Keratinocyte (primary cell): ENCODE measurements around the gene OVCH2. TPM values are rescaled to one million over a fixed set of nuclear protein-coding genes. Genes with fewer than 3 reads are reported as not detected.
A peak's percentile ranks its signal among the peaks of the same experiment; 100 is the strongest.

ENCODE experiments used
- DNase-seq: peaks from one replicate; pipeline ENCODE4 v3.0.0-alpha.2; 2011; ENCODE audit warnings: low read depth, missing footprints, low spot score
- FAIRE-seq: peaks from 2 replicates; lab custom pipeline; 2011; peaks lifted over from hg19 to GRCh38; lab: Jason Lieb, UNC
- H2AFZ ChIP-seq: 2 replicates; pipeline ENCODE4 v1.6.0; 2012; ENCODE audit warnings: low read length, control low read depth, inconsistent platforms; ENCODE audit not compliant: control insufficient read depth
- H3K27ac ChIP-seq: 2 replicates; pipeline ENCODE4 v1.5.1; 2011; ENCODE audit warnings: low read length; ENCODE audit not compliant: control insufficient read depth, insufficient read depth
- H3K27me3 ChIP-seq: 3 replicates; pipeline ENCODE4 v1.6.0; 2011; ENCODE audit warnings: low read length; ENCODE audit not compliant: control insufficient read depth, insufficient read depth; ENCODE audit errors: extremely low read depth
- H3K36me3 ChIP-seq, 2 experiments: 2 replicates in 1 of 2; 3 replicates in 1 of 2; pipeline ENCODE4 v1.5.1; 2011; ENCODE audit warnings: low read length in 2 of 2, mild to moderate bottlenecking in 1 of 2; ENCODE audit not compliant: control insufficient read depth in 2 of 2, insufficient read depth in 2 of 2; ENCODE audit errors: extremely low read depth in 1 of 2
- H3K4me1 ChIP-seq: 3 replicates; pipeline ENCODE4 v1.5.1; 2011; ENCODE audit warnings: low read length; ENCODE audit not compliant: control insufficient read depth, insufficient read depth; ENCODE audit errors: extremely low read depth
- H3K4me2 ChIP-seq: 3 replicates; pipeline ENCODE4 v1.6.0; 2011; ENCODE audit warnings: low read depth, low read length; ENCODE audit not compliant: control insufficient read depth, insufficient read depth; ENCODE audit errors: extremely low read depth
- H3K4me3 ChIP-seq, 3 experiments: fragments of 200-600 bp in 1 of 3; sonication (generic) in 1 of 3; 2 replicates in 2 of 3; 3 replicates in 1 of 3; pipeline ENCODE4 v1.5.1; 2011 to 2016; ENCODE audit warnings: low read length in 3 of 3, mild to moderate bottlenecking in 3 of 3, control low read depth in 2 of 3, inconsistent platforms in 1 of 3, low read depth in 1 of 3, mixed read lengths in 1 of 3, mixed run types in 1 of 3, moderate library complexity in 1 of 3; ENCODE audit not compliant: control insufficient read depth in 2 of 3, insufficient read depth in 2 of 3; ENCODE audit errors: extremely low read depth in 1 of 3
- H3K79me2 ChIP-seq: 2 replicates; pipeline ENCODE4 v1.6.0; 2012; ENCODE audit warnings: low read length; ENCODE audit not compliant: control insufficient read depth, insufficient read depth
- H3K9ac ChIP-seq: 3 replicates; pipeline ENCODE4 v1.6.0; 2011; ENCODE audit warnings: low read length; ENCODE audit not compliant: control insufficient read depth, insufficient read depth; ENCODE audit errors: extremely low read depth
- H3K9me1 ChIP-seq: 3 replicates; pipeline ENCODE4 v1.6.0; 2011; ENCODE audit warnings: low read length; ENCODE audit not compliant: control insufficient read depth, insufficient read depth; ENCODE audit errors: extremely low read depth
- H3K9me3 ChIP-seq: 2 replicates; pipeline ENCODE4 v1.5.1; 2012; ENCODE audit warnings: low read depth, low read length; ENCODE audit not compliant: control insufficient read depth
- H4K20me1 ChIP-seq: 3 replicates; pipeline ENCODE4 v1.6.0; 2011; ENCODE audit warnings: low read length; ENCODE audit not compliant: control insufficient read depth, insufficient read depth; ENCODE audit errors: extremely low read depth
- CTCF ChIP-seq, 3 experiments: IDR thresholded peaks in 1 of 3; conservative IDR thresholded peaks in 1 of 3; optimal IDR thresholded peaks in 1 of 3; 2 replicates in 2 of 3; 3 replicates in 1 of 3; pipeline versions ENCODE3 to v1.5.1; 2011; ENCODE audit warnings: low read length in 3 of 3, mild to moderate bottlenecking in 3 of 3, moderate library complexity in 2 of 3, control low read depth in 1 of 3, inconsistent platforms in 1 of 3; ENCODE audit not compliant: insufficient read depth in 2 of 3; ENCODE audit errors: extremely low read depth in 1 of 3
- EZH2 ChIP-seq: IDR thresholded peaks from one replicate; pipeline ENCODE4 v1.6.1; 2012; ENCODE audit warnings: inconsistent platforms, mild to moderate bottlenecking, low read length, moderate library complexity
- dilution Hi-C: fragments of 300-500 bp; cut with MboI; formaldehyde crosslinking; loops from one replicate; pipeline ENCODE4 v1.7.0; 2020; ENCODE audit warnings: low sequenced_read_pairs; ENCODE audit not compliant: extremely low pct_ligation_motif_present
- polyA plus RNA-seq, 5 experiments: library from polyadenylated mRNA; depleted of rRNA in 3 of 5; stranded (reverse) in 3 of 5; stranded (forward) in 1 of 5; unstranded in 1 of 5; fragments of >200 nt; gene quantifications; 1 replicate in 1 of 5; 2 replicates in 3 of 5; 3 replicates in 1 of 5; pipeline versions ENCODE4 v1.2.1 to v1.2.3, GENCODE V29; 2011 to 2012; ENCODE audit warnings: missing spikeins in 2 of 5, low read depth in 1 of 5, low replicate concordance in 1 of 5

Gene OVCH2
- polyA plus RNA-seq, 1 donor (not counting 4 experiments of a cell fraction or from before 2014, with no cell fraction given): 2.8 TPM

DNA sequence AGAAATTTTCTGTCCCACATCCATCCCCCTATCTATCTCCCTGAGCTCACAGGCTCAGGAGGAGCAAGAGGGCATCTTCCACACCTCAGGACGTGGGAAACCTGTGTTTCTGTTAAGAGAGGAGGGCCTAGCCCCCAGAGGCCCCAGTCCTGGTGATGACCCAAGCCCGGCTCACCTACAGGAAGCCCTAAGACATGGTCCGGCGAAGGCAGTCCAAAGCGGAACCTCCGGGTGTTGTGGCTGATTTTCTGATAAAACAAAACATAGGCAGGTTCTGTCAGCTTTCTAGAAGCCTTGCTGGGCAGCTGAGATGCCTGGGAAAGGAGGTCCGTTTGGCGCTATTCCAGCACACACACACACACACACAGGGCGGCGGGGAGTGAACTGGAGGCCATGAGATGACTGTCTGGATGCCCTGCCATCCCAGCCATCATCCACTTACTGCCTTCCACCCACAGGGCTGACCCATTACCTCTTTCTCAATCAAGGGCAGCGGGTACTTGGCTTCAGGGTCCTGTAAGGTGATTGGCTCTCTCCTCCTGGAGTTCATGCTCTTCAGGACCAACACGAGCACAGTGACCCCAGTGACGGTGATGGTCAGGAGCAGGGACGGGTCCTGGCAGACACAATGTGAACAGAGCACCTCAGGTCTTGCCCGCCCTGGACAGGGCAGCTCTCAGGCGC lies 33.9 kb downstream of the OVCH2 start:
- no peaks in the 10 kb centered on the region for H3K9me1 ChIP-seq
- dilution Hi-C loops: no loop called here
- H2AFZ ChIP-seq: no peak overlapping the region
- no peak overlapping the region for H3K4me2 ChIP-seq
- H3K4me3 ChIP-seq: no peak overlapping the region
- H3K36me3 ChIP-seq: peaks cover 0 to 2% of the 10 kb centered on the region in 2 experiments
- no peaks in the 10 kb centered on the region for H3K27me3 ChIP-seq
- TF ChIP-seq EZH2: no peak
- TF ChIP-seq CTCF (optimal IDR thresholded peaks at IDR 0.05 in 1 of 3, IDR thresholded peaks at IDR 0.05 in 1 of 3, conservative IDR thresholded peaks at IDR 0.05 in 1 of 3; ENCODE audit: extremely low read depth in 1 of 3, insufficient read depth in 2 of 3, low read length in 3 of 3): no peak
- FAIRE-seq: no peak
- no peak overlapping the region for H3K9ac ChIP-seq
- no peak for DNase-seq
- no peaks in the 10 kb centered on the region for H4K20me1 ChIP-seq
- peak overlapping the region; percentile 45 for H3K27ac ChIP-seq
- H3K9me3 ChIP-seq: no peaks in the 10 kb centered on the region
- H3K4me1 ChIP-seq: peaks cover 55% of the 10 kb centered on the region
- H3K79me2 ChIP-seq: no peaks in the 10 kb centered on the region

DNA sequence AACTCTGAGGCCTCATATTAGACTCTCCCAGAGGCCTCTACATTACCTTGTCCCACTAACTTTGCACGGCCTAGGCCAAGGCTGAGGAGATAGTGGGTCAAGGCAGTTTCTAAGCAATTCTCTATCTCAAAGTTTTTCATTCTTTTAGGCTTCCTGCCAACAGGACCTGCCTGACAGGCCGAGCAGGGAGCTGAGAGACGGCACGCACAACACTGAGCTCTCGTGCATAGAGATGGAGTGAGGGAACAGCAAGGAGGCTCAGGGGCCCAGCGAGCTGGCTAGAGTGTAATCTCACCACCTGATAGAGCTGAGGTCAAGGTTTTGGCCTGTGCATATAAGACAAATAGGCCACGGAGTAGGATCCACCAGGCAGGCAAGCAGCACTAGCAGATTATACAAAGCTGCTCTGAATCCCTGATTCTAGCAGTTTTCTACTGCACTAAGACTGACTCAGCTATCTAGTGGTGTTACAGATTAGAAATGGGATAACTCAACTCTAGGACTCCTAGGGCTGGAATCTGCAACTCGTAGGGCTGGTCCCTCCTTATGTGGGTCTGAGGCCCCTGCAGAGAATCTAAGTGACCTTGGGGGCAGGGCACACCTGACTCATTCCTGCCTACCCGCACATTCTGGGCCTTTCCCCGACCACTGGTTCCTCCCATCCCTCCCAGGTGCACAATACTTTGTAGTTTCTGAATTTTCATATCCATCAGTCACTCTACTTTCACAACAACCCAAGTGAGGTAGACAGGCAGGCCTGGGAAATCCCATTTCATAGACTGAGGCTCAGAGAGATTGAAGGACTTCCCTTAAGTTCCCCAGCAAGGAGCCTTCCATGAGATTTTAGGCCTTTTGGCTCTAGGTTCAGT lies 34.7 kb downstream of the OVCH2 start:
- Histone ChIP-seq H3K27ac (peak overlapping the region; percentile 58), H4K20me1 (no peaks in the 10 kb centered on the region), H3K4me1 (peaks cover 47% of the 10 kb centered on the region), H3K9me1 (no peaks in the 10 kb centered on the region), H3K4me3 (no peak overlapping the region), H3K9me3 (no peaks in the 10 kb centered on the region), H2AFZ (peak overlapping the region; percentile 39), H3K36me3 (peaks cover 0 to 5% of the 10 kb centered on the region in 2 experiments), H3K9ac (peak overlapping the region; percentile 41), H3K4me2 (no peak overlapping the region), H3K27me3 (no peaks in the 10 kb centered on the region), H3K79me2 (no peaks in the 10 kb centered on the region)
- DNase-seq (no peak), FAIRE-seq (peak; percentile 49)
- dilution Hi-C loops: no loop called here
- TF ChIP-seq CTCF (optimal IDR thresholded peaks at IDR 0.05 in 1 of 3, IDR thresholded peaks at IDR 0.05 in 1 of 3, conservative IDR thresholded peaks at IDR 0.05 in 1 of 3; ENCODE audit: extremely low read depth in 1 of 3, insufficient read depth in 2 of 3, low read length in 3 of 3) (no peak), EZH2 (no peak)
